Measurements from ENCODE around the gene KIF16B. TPM values are rescaled to one million over a fixed set of nuclear protein-coding genes. Genes with fewer than 3 reads are reported as not detected.
A peak's percentile ranks its signal among the peaks of the same experiment; 100 is the strongest.
"Not testable (repeated sequence)": the region's sequence is repeated elsewhere in the genome, so short reads cannot be mapped to it uniquely, and the experiment has no call there.

Gene KIF16B
- total RNA-seq, 1 donor from 2014 or later, result 19.0 TPM

GRCh38 chr20:16601047-16601446 lies 27.8 kb upstream of the KIF16B start:
- no peak for FAIRE-seq
- no peaks in the 10 kb centered on the region for H3K27me3 ChIP-seq (ENCODE audit: control insufficient read depth, insufficient read depth, low read length)
- no peak for DNase-seq (ENCODE audit: low read depth)
- H3K4me3 ChIP-seq (ENCODE audit: low read depth, low read length), result no peak overlapping the region
- no peaks in the 10 kb centered on the region for H3K36me3 ChIP-seq (ENCODE audit: control insufficient read depth, insufficient read depth, low read length)
- TF ChIP-seq, protein P1, sequence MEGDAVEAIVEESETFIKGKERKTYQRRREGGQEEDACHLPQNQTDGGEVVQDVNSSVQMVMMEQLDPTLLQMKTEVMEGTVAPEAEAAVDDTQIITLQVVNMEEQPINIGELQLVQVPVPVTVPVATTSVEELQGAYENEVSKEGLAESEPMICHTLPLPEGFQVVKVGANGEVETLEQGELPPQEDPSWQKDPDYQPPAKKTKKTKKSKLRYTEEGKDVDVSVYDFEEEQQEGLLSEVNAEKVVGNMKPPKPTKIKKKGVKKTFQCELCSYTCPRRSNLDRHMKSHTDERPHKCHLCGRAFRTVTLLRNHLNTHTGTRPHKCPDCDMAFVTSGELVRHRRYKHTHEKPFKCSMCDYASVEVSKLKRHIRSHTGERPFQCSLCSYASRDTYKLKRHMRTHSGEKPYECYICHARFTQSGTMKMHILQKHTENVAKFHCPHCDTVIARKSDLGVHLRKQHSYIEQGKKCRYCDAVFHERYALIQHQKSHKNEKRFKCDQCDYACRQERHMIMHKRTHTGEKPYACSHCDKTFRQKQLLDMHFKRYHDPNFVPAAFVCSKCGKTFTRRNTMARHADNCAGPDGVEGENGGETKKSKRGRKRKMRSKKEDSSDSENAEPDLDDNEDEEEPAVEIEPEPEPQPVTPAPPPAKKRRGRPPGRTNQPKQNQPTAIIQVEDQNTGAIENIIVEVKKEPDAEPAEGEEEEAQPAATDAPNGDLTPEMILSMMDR (IDR thresholded peaks at IDR 0.05; ENCODE audit: insufficient read depth, low read length, severe bottlenecking), result no peak

- TF ChIP-seq, protein P1 (IDR thresholded peaks at IDR 0.05; ENCODE audit: insufficient read depth, low read length, severe bottlenecking), result no peak
- no peak for DNase-seq (ENCODE audit: low read depth)
- Histone ChIP-seq H3K36me3 (ENCODE audit: control insufficient read depth, insufficient read depth, low read length) (no peaks in the 10 kb centered on the region), H3K27me3 (ENCODE audit: control insufficient read depth, insufficient read depth, low read length) (no peaks in the 10 kb centered on the region), H3K4me3 (ENCODE audit: low read depth, low read length) (no peak overlapping the region)
- FAIRE-seq, result no peak
These were observed 26.0 kb upstream of the KIF16B start for GRCh38 chr20:16599257-16599656.

- DNase-seq (ENCODE audit: low read depth), result no peak
- TF ChIP-seq, protein P1 (IDR thresholded peaks at IDR 0.05; ENCODE audit: insufficient read depth, low read length, severe bottlenecking), result no peak
- no peak for FAIRE-seq
- no peaks in the 10 kb centered on the region for H3K36me3 ChIP-seq (ENCODE audit: control insufficient read depth, insufficient read depth, low read length)
- H3K4me3 ChIP-seq (ENCODE audit: low read depth, low read length), result no peak overlapping the region
- H3K27me3 ChIP-seq (ENCODE audit: control insufficient read depth, insufficient read depth, low read length), result peaks cover 2% of the 10 kb centered on the region
These were observed 23.7 kb upstream of the KIF16B start for GRCh38 chr20:16596991-16597390.

- H3K27me3 ChIP-seq (ENCODE audit: control insufficient read depth, insufficient read depth, low read length); H3K36me3 ChIP-seq (ENCODE audit: control insufficient read depth, insufficient read depth, low read length); FAIRE-seq; H3K4me3 ChIP-seq (ENCODE audit: low read depth, low read length): not testable (repeated sequence)
- DNase-seq (ENCODE audit: low read depth), result peak; percentile 37
These were observed 23.2 kb upstream of the KIF16B start for GRCh38 chr20:16596404-16596803.

GRCh38 chr20:16595376-16595775 lies 22.1 kb upstream of the KIF16B start:
- no peaks in the 10 kb centered on the region for H3K36me3 ChIP-seq (ENCODE audit: control insufficient read depth, insufficient read depth, low read length)
- FAIRE-seq, result no peak
- H3K4me3 ChIP-seq (ENCODE audit: low read depth, low read length), result no peak overlapping the region
- peaks cover 5% of the 10 kb centered on the region for H3K27me3 ChIP-seq (ENCODE audit: control insufficient read depth, insufficient read depth, low read length)
- TF ChIP-seq, protein P1 (IDR thresholded peaks at IDR 0.05; ENCODE audit: insufficient read depth, low read length, severe bottlenecking), result no peak
- DNase-seq (ENCODE audit: low read depth), result no peak

GRCh38 chr20:16590041-16590633 lies 16.9 kb upstream of the KIF16B start:
- H3K27me3 ChIP-seq (ENCODE audit: control insufficient read depth, insufficient read depth, low read length), result peaks cover 6% of the 10 kb centered on the region
- FAIRE-seq (no peak), DNase-seq (ENCODE audit: low read depth) (no peak)
- no peaks in the 10 kb centered on the region for H3K36me3 ChIP-seq (ENCODE audit: control insufficient read depth, insufficient read depth, low read length)
- TF ChIP-seq, protein P1 (IDR thresholded peaks at IDR 0.05; ENCODE audit: insufficient read depth, low read length, severe bottlenecking), result no peak
- H3K4me3 ChIP-seq (ENCODE audit: low read depth, low read length), result no peak overlapping the region

Data from bronchial epithelial cell (primary cell).